ENCODE measurements around the gene TUG1.

- TF ChIP-seq, protein P1, sequence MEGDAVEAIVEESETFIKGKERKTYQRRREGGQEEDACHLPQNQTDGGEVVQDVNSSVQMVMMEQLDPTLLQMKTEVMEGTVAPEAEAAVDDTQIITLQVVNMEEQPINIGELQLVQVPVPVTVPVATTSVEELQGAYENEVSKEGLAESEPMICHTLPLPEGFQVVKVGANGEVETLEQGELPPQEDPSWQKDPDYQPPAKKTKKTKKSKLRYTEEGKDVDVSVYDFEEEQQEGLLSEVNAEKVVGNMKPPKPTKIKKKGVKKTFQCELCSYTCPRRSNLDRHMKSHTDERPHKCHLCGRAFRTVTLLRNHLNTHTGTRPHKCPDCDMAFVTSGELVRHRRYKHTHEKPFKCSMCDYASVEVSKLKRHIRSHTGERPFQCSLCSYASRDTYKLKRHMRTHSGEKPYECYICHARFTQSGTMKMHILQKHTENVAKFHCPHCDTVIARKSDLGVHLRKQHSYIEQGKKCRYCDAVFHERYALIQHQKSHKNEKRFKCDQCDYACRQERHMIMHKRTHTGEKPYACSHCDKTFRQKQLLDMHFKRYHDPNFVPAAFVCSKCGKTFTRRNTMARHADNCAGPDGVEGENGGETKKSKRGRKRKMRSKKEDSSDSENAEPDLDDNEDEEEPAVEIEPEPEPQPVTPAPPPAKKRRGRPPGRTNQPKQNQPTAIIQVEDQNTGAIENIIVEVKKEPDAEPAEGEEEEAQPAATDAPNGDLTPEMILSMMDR (IDR thresholded peaks at IDR 0.05) = no peak
- TF ChIP-seq ZFX (IDR thresholded peaks at IDR 0.05; ENCODE audit: borderline replicate concordance) = no peak
Measured at GRCh38 chr22:30934053-30934452, 35.0 kb upstream of the TUG1 start.
